Osteoblast (primary cell): ENCODE data around the gene F10. TPM values are rescaled to one million over a fixed set of nuclear protein-coding genes. Genes with fewer than 3 reads are reported as not detected.
"Not testable (repeated sequence)": the region's sequence is repeated elsewhere in the genome, so short reads cannot be mapped to it uniquely, and the experiment has no call there.

Source experiments
- DNase-seq: peaks from one replicate; pipeline ENCODE4 v3.0.0; 2011; ENCODE audit warnings: low spot score, mixed read lengths; ENCODE audit not compliant: insufficient read length; ENCODE audit errors: missing footprints
- H2AFZ ChIP-seq: 2 replicates; pipeline ENCODE4 v1.6.0; 2011; ENCODE audit warnings: mild to moderate bottlenecking, low read length
- H3K27ac ChIP-seq: 2 replicates; pipeline ENCODE4 v1.5.1; 2011; ENCODE audit warnings: mild to moderate bottlenecking, low read depth, low read length, moderate library complexity
- H3K27me3 ChIP-seq: 2 replicates; pipeline ENCODE4 v1.6.0; 2012; ENCODE audit warnings: mild to moderate bottlenecking, control low read depth, inconsistent platforms, low read length, moderate library complexity; ENCODE audit not compliant: insufficient read depth
- H3K36me3 ChIP-seq: 2 replicates; pipeline ENCODE4 v1.5.1; 2011; ENCODE audit warnings: mild to moderate bottlenecking, low read length, control low read depth, moderate library complexity; ENCODE audit not compliant: insufficient read depth
- H3K4me1 ChIP-seq: 2 replicates; pipeline ENCODE4 v1.5.1; 2011; ENCODE audit warnings: mild to moderate bottlenecking, low read length, control low read depth, moderate library complexity; ENCODE audit not compliant: insufficient read depth
- H3K4me2 ChIP-seq: 2 replicates; pipeline ENCODE4 v1.6.0; 2011; ENCODE audit warnings: mild to moderate bottlenecking, low read length; ENCODE audit not compliant: insufficient read depth
- H3K4me3 ChIP-seq: fragments of 200-600 bp; sonication (generic); 3 replicates; pipeline ENCODE4 v1.5.1; 2012; ENCODE audit warnings: mild to moderate bottlenecking, low read length, inconsistent platforms; ENCODE audit not compliant: insufficient read depth
- H3K79me2 ChIP-seq: 2 replicates; pipeline ENCODE4 v1.6.0; 2012; ENCODE audit warnings: mild to moderate bottlenecking, low read length, control low read depth, inconsistent platforms; ENCODE audit not compliant: insufficient read depth
- H3K9me3 ChIP-seq: 2 replicates; pipeline ENCODE4 v1.5.1; 2011; ENCODE audit warnings: low read depth, low read length, control low read depth
- H4K20me1 ChIP-seq: 2 replicates; pipeline ENCODE4 v1.6.0; 2012; ENCODE audit warnings: mild to moderate bottlenecking, low read length, control low read depth; ENCODE audit not compliant: insufficient read depth
- CTCF ChIP-seq: IDR thresholded peaks from 2 replicates; pipeline ENCODE4 v1.5.1; 2011; ENCODE audit warnings: mild to moderate bottlenecking, low read depth, low read length, moderate library complexity; ENCODE audit errors: extremely low read depth
- total RNA-seq: library from RNA; depleted of rRNA; stranded (reverse); fragments of >200 nt; gene quantifications from 2 replicates; pipeline ENCODE4 v1.2.3, GENCODE V29; 2012

The F10 gene
- total RNA-seq, 1 donor: not detected

DNA sequence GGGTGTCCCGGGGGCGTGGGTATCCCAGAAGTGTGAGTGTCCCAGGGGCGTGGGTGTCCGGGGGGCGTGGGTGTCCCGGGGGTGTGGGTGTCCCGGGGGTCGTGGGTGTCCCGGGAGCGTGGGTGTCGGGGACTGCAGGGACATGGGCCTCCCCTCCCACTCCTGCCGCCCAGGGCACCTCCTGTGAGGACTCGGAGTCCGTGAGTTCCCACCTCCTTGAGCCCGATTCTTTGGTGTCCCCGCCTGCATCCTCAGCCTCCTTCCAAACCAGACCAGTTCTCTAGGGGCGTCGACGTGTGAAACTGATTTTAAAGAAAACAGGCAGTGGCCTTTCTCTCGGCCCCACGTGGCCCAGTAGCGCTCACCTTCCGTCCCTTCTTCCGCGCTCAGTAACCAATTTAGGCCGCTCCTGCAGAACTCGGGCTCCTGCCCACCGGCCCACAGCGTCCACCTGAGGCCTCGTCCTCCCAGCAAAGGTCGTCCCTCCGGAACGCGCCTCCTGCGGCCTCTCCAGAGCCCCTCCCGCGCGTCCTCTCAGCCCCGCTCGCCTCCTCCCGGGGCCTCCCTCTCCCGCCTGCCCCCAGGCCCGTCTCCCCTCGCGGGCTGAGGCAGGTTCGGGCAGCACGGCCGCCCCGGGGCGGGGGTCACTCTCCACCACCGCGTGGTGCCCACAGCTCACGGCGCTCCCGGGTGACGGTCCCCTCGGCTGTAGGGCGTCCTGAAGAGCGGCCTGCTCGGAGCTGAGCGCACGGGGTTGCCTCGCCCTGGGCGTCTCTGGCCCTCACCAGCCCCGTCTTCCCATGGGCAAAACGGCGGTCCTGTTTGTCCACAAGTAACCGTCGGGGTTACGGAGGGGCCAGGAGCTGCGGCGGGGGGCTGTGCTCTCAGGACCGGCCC is 13.2 kb upstream of the F10 start:
- H2AFZ ChIP-seq: no peak overlapping the region
- H4K20me1 ChIP-seq: no peaks in the 10 kb centered on the region
- no peaks in the 10 kb centered on the region for H3K79me2 ChIP-seq
- no peak overlapping the region for H3K4me3 ChIP-seq
- H3K36me3 ChIP-seq: no peaks in the 10 kb centered on the region
- H3K27ac ChIP-seq: no peak overlapping the region
- H3K9me3 ChIP-seq: no peaks in the 10 kb centered on the region
- peak; percentile 66 for DNase-seq
- no peak overlapping the region for H3K4me2 ChIP-seq
- H3K27me3 ChIP-seq: peaks cover 15% of the 10 kb centered on the region
- TF ChIP-seq CTCF: no peak
- H3K4me1 ChIP-seq: no peaks in the 10 kb centered on the region

GRCh38 chr13:113110048-113110851 is 12.3 kb upstream of the F10 start:
- Histone ChIP-seq H3K4me1 (no peaks in the 10 kb centered on the region), H3K36me3 (no peaks in the 10 kb centered on the region), H3K27me3 (peaks cover 15% of the 10 kb centered on the region), H3K4me2 (no peak overlapping the region), H3K27ac (no peak overlapping the region), H3K4me3 (no peak overlapping the region), H3K79me2 (no peaks in the 10 kb centered on the region), H3K9me3 (no peaks in the 10 kb centered on the region), H2AFZ (no peak overlapping the region), H4K20me1 (no peaks in the 10 kb centered on the region)
- peak; percentile 89 for DNase-seq
- TF ChIP-seq CTCF: no peak

GRCh38 chr13:113110852-113111315 is 11.7 kb upstream of the F10 start:
- Histone ChIP-seq H2AFZ (no peak overlapping the region), H3K4me2 (no peak overlapping the region), H3K9me3 (no peaks in the 10 kb centered on the region), H3K4me1 (no peaks in the 10 kb centered on the region), H4K20me1 (no peaks in the 10 kb centered on the region), H3K27me3 (peaks cover 15% of the 10 kb centered on the region), H3K27ac (no peak overlapping the region), H3K79me2 (no peaks in the 10 kb centered on the region), H3K36me3 (no peaks in the 10 kb centered on the region), H3K4me3 (no peak overlapping the region)
- peak; percentile 26 for DNase-seq
- no peak for TF ChIP-seq CTCF

DNA sequence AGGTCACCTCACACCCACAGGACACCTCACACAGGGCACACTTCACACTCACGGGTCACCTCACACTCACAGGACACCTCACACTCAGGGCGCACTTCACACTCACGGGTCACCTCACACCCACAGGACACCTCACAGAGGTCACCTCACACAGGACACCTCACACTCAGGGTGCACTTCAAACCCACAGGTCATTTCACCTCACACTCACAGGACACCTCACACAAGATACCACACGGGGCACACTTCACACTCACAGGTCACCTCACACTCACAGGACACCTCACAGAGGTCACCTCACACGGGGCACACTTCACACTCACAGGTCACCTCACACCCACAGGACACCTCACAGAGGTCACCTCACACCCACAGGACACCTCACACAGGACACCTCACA is 10.8 kb upstream of the F10 start:
- H3K4me2 ChIP-seq, H3K27ac ChIP-seq, H4K20me1 ChIP-seq, H2AFZ ChIP-seq, H3K9me3 ChIP-seq, H3K4me1 ChIP-seq, H3K4me3 ChIP-seq, H3K79me2 ChIP-seq, H3K36me3 ChIP-seq: not testable (repeated sequence)
- DNase-seq: peak; percentile 6
- peaks cover 15% of the 10 kb centered on the region for H3K27me3 ChIP-seq

GRCh38 chr13:113112475-113112874 is 10.1 kb upstream of the F10 start:
- not testable (repeated sequence) for H3K79me2 ChIP-seq, H3K27ac ChIP-seq, H3K36me3 ChIP-seq, H3K4me2 ChIP-seq, H3K4me3 ChIP-seq, H3K4me1 ChIP-seq, DNase-seq, H3K9me3 ChIP-seq, H4K20me1 ChIP-seq, H2AFZ ChIP-seq
- H3K27me3 ChIP-seq: peaks cover 15% of the 10 kb centered on the region
